ENCODE results near the gene PPIP5K2. TPM values are rescaled to one million over a fixed set of nuclear protein-coding genes. Genes with fewer than 3 reads are reported as not detected.
"Not testable (repeated sequence)": the region's sequence is repeated elsewhere in the genome, so short reads cannot be mapped to it uniquely, and the experiment has no call there.

Gene PPIP5K2
- polyA plus RNA-seq, 1 donor = 28.8 TPM

GRCh38 chr5:103126557-103126956 lies 6.5 kb downstream of the PPIP5K2 start:
- DNase-seq = no peak

GRCh38 chr5:103127292-103127817 lies 7.3 kb downstream of the PPIP5K2 start:
- DNase-seq = no peak

GRCh38 chr5:103128202-103128601 lies 8.1 kb downstream of the PPIP5K2 start:
- DNase-seq = no peak

GRCh38 chr5:103132684-103133083 lies 12.6 kb downstream of the PPIP5K2 start:
- no peak for DNase-seq

- no peak for DNase-seq
These were observed 13.1 kb downstream of the PPIP5K2 start for GRCh38 chr5:103133231-103133630.

GRCh38 chr5:103135461-103135860 lies 15.4 kb downstream of the PPIP5K2 start:
- DNase-seq = no peak

GRCh38 chr5:103138202-103138690 lies 18.1 kb downstream of the PPIP5K2 start:
- no peak for DNase-seq

- DNase-seq = peak; percentile 28
These were observed 19.3 kb downstream of the PPIP5K2 start for GRCh38 chr5:103139264-103139865.

- not testable (repeated sequence) for DNase-seq
These were observed 22.0 kb downstream of the PPIP5K2 start for GRCh38 chr5:103142132-103142531.

GRCh38 chr5:103145196-103145595 lies 25.1 kb downstream of the PPIP5K2 start:
- no peak for DNase-seq

GRCh38 chr5:103148213-103148612 lies 28.1 kb downstream of the PPIP5K2 start:
- no peak for DNase-seq

GRCh38 chr5:103151156-103151555 lies 31.1 kb downstream of the PPIP5K2 start:
- no peak for DNase-seq

- no peak for DNase-seq
These were observed 46.6 kb downstream of the PPIP5K2 start for GRCh38 chr5:103166706-103167105.

GRCh38 chr5:103174147-103174546 lies 54.0 kb downstream of the PPIP5K2 start:
- no peak for DNase-seq

- DNase-seq = no peak
These were observed 57.4 kb downstream of the PPIP5K2 start for GRCh38 chr5:103177543-103177942.

- no peak for DNase-seq
These were observed 58.1 kb downstream of the PPIP5K2 start for GRCh38 chr5:103178167-103178566.

GRCh38 chr5:103186152-103186551 lies 66.1 kb downstream of the PPIP5K2 start:
- DNase-seq = no peak

- DNase-seq = no peak
These were observed 68.3 kb downstream of the PPIP5K2 start for GRCh38 chr5:103188436-103188835.

GRCh38 chr5:103203226-103203625 lies 83.1 kb downstream of the PPIP5K2 start:
- DNase-seq = no peak

- DNase-seq = not testable (repeated sequence)
These were observed 84.9 kb downstream of the PPIP5K2 start for GRCh38 chr5:103204990-103205389.

GRCh38 chr5:103205991-103206700 lies 86.0 kb downstream of the PPIP5K2 start:
- no peak for DNase-seq

GRCh38 chr5:103207011-103207410 lies 86.9 kb downstream of the PPIP5K2 start:
- no peak for DNase-seq

GRCh38 chr5:103207653-103208052 lies 87.6 kb downstream of the PPIP5K2 start:
- DNase-seq = no peak

GRCh38 chr5:103208460-103208859 lies 88.4 kb downstream of the PPIP5K2 start:
- no peak for DNase-seq
